PFSK-1 (cell line): ENCODE data around the gene LOXL1.

Experiments
- FOXP2 ChIP-seq: optimal IDR thresholded peaks from 2 replicates; pipeline ENCODE3; 2011; ENCODE audit warnings: borderline replicate concordance, control low read depth, inconsistent platforms; ENCODE audit not compliant: insufficient read depth; ENCODE audit errors: extremely low read length, extremely low read depth
- POLR2AphosphoS5 ChIP-seq: IDR thresholded peaks from 2 replicates; pipeline ENCODE4 v1.6.1; 2012; ENCODE audit warnings: low read depth, mild to moderate bottlenecking, control low read depth, low read length, moderate library complexity
- SIN3A ChIP-seq: IDR thresholded peaks from 2 replicates; pipeline ENCODE4 v1.6.1; 2012; ENCODE audit warnings: mild to moderate bottlenecking, low read length, moderate library complexity, borderline replicate concordance; ENCODE audit not compliant: insufficient read depth
- TAF1 ChIP-seq: IDR thresholded peaks from 2 replicates; pipeline ENCODE4 v1.6.1; 2012; ENCODE audit warnings: low read length, control low read depth, borderline replicate concordance; ENCODE audit not compliant: insufficient read depth
- TF ChIP-seq, protein P1 (sequence below), 2 experiments: IDR thresholded peaks; 2 replicates each; pipeline versions ENCODE4 v1.6.1 to v1.8.0; 2011 to 2012; ENCODE audit warnings: low read depth in 2 of 2, low read length in 2 of 2, control low read depth in 1 of 2, inconsistent platforms in 1 of 2, mild to moderate bottlenecking in 1 of 2, moderate library complexity in 1 of 2; ENCODE audit not compliant: insufficient read depth in 1 of 2

LOXL1 gene

DNA sequence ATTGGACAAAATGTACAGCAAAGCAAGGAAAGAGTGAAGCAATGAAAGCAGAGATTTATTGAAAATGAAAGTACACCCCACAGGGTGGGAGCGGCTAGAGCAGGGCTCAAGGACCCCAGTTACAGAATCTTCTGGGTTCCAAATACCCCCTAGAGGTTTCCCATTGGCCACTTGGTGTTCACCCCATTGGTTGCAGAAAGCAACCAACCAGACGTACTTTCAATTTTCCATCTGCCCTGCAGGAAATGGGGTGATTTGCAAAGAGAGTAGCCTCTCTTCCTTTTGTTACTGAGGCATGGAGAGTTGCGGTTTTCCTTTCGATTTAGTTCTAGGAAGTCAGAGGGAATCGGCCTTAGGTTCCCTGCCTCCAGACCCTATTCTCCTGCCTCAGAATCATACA, 70.7 kb downstream of the LOXL1 start:
- TF ChIP-seq TAF1, result no peak
- no peak for TF ChIP-seq POLR2AphosphoS5
- TF ChIP-seq FOXP2, result no peak
- TF ChIP-seq, protein P1, sequence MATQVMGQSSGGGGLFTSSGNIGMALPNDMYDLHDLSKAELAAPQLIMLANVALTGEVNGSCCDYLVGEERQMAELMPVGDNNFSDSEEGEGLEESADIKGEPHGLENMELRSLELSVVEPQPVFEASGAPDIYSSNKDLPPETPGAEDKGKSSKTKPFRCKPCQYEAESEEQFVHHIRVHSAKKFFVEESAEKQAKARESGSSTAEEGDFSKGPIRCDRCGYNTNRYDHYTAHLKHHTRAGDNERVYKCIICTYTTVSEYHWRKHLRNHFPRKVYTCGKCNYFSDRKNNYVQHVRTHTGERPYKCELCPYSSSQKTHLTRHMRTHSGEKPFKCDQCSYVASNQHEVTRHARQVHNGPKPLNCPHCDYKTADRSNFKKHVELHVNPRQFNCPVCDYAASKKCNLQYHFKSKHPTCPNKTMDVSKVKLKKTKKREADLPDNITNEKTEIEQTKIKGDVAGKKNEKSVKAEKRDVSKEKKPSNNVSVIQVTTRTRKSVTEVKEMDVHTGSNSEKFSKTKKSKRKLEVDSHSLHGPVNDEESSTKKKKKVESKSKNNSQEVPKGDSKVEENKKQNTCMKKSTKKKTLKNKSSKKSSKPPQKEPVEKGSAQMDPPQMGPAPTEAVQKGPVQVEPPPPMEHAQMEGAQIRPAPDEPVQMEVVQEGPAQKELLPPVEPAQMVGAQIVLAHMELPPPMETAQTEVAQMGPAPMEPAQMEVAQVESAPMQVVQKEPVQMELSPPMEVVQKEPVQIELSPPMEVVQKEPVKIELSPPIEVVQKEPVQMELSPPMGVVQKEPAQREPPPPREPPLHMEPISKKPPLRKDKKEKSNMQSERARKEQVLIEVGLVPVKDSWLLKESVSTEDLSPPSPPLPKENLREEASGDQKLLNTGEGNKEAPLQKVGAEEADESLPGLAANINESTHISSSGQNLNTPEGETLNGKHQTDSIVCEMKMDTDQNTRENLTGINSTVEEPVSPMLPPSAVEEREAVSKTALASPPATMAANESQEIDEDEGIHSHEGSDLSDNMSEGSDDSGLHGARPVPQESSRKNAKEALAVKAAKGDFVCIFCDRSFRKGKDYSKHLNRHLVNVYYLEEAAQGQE (IDR thresholded peaks at IDR 0.05; ENCODE audit: insufficient read depth in 1 of 2, low read depth in 2 of 2, low read length in 2 of 2), result no peak
- TF ChIP-seq SIN3A, result no peak

DNA sequence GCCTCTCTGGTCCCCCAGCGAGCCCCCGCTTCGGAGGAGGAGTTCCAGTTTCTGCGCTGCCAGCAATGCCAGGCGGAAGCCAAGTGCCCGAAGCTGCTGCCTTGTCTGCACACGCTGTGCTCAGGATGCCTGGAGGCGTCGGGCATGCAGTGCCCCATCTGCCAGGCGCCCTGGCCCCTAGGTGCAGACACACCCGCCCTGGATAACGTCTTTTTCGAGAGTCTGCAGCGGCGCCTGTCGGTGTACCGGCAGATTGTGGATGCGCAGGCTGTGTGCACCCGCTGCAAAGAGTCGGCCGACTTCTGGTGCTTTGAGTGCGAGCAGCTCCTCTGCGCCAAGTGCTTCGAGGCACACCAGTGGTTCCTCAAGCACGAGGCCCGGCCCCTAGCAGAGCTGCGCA, 71.7 kb downstream of the LOXL1 start:
- TF ChIP-seq, protein P1 (IDR thresholded peaks at IDR 0.05; ENCODE audit: insufficient read depth in 1 of 2, low read depth in 2 of 2, low read length in 2 of 2), result no peak
- no peak for TF ChIP-seq SIN3A
- no peak for TF ChIP-seq POLR2AphosphoS5
- no peak for TF ChIP-seq TAF1
- TF ChIP-seq FOXP2, result no peak
